GM21576 (cell line): ENCODE data around the gene BRAF.
"Not testable (repeated sequence)": the region's sequence is repeated elsewhere in the genome, so short reads cannot be mapped to it uniquely, and the experiment has no call there.

Experiments
- ATAC-seq: cut with Tn5 transposase; IDR thresholded peaks from one replicate; pipeline ENCODE4 v1.9.1; 2021; ENCODE audit warnings: mild to moderate bottlenecking, moderate library complexity; ENCODE audit not compliant: unreplicated experiment

BRAF gene

GRCh38 chr7:140924821-140925421, at the start of gene BRAF:
TSS of gene BRAF (minus strand) at chr7:140924929. CDS start at chr7:140924703, 226 bp downstream.
- peak; percentile 50 for ATAC-seq

GRCh38 chr7:140972876-140973829, 48.4 kb upstream of the BRAF start:
- no peak for ATAC-seq

- ATAC-seq, result no peak
These were observed 47.6 kb upstream of the BRAF start for GRCh38 chr7:140972344-140972743.

- ATAC-seq, result no peak
These were observed 42.7 kb upstream of the BRAF start for GRCh38 chr7:140967438-140967837.

GRCh38 chr7:140966561-140967233, 42.0 kb upstream of the BRAF start:
- no peak for ATAC-seq

GRCh38 chr7:140961117-140961516, 36.4 kb upstream of the BRAF start:
- ATAC-seq, result no peak

GRCh38 chr7:140956997-140957396, 32.3 kb upstream of the BRAF start:
- not testable (repeated sequence) for ATAC-seq

- ATAC-seq, result no peak
These were observed 21.2 kb upstream of the BRAF start for GRCh38 chr7:140945940-140946339.

- not testable (repeated sequence) for ATAC-seq
These were observed 17.5 kb upstream of the BRAF start for GRCh38 chr7:140942242-140942641.

- no peak for ATAC-seq
These were observed 16.2 kb upstream of the BRAF start for GRCh38 chr7:140940898-140941297.

- no peak for ATAC-seq
These were observed 13.1 kb upstream of the BRAF start for GRCh38 chr7:140937702-140938264.

GRCh38 chr7:140928491-140929309, 4.0 kb upstream of the BRAF start:
- ATAC-seq, result no peak

GRCh38 chr7:140927945-140928344, 3.2 kb upstream of the BRAF start:
- ATAC-seq, result not testable (repeated sequence)

GRCh38 chr7:140927351-140927750, 2.6 kb upstream of the BRAF start:
- no peak for ATAC-seq

- ATAC-seq, result no peak
These were observed 1.5 kb upstream of the BRAF start for GRCh38 chr7:140926021-140926817.

- ATAC-seq, result peak; percentile 85
These were observed 509 bp downstream of the BRAF start for GRCh38 chr7:140924019-140924820.

- peak; percentile 3 for ATAC-seq
These were observed 1.2 kb downstream of the BRAF start for GRCh38 chr7:140923358-140924006.

- no peak for ATAC-seq
These were observed 1.9 kb downstream of the BRAF start for GRCh38 chr7:140922741-140923345.
